ENCODE data around the gene RUFY4. TPM values are rescaled to one million over a fixed set of nuclear protein-coding genes. Genes with fewer than 3 reads are reported as not detected.

The RUFY4 gene
- total RNA-seq, 2 donors from 2014 or later = 0.77 TPM; not detected in 1

DNA sequence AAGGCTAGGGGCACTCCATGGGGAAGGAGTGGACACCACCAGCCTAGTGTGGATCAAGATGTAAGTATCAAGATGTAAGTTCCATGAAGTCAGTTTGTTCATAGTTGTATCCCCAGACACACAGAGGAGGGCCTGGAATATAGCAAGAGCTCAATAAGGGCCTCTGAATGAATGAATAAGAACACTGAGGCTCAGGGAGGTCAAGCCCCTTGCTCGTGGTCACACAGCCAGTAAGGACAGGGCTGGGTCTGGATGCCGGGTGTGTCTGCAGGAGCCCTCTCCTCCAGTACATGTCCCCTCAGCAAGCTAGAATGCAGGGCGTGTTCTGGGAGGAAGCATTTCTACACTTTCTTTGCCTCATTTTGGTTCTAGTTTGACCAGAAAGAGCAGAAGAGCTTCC is 2.9 kb downstream of the RUFY4 start:
- Mint-ChIP-seq H3K4me3 (no peak overlapping the region), H3K27ac (no peak overlapping the region), H3K27me3 (peaks cover 48% of the 10 kb centered on the region), H3K4me1 (peaks cover 13% of the 10 kb centered on the region), H3K36me3 (ENCODE audit: low read depth) (peaks cover 5% of the 10 kb centered on the region)
- no peaks in the 10 kb centered on the region for H3K9me3 ChIP-seq (ENCODE audit: control insufficient read depth, low read length, poor library complexity, severe bottlenecking)
- ATAC-seq (no peak), DNase-seq (no peak)

DNA sequence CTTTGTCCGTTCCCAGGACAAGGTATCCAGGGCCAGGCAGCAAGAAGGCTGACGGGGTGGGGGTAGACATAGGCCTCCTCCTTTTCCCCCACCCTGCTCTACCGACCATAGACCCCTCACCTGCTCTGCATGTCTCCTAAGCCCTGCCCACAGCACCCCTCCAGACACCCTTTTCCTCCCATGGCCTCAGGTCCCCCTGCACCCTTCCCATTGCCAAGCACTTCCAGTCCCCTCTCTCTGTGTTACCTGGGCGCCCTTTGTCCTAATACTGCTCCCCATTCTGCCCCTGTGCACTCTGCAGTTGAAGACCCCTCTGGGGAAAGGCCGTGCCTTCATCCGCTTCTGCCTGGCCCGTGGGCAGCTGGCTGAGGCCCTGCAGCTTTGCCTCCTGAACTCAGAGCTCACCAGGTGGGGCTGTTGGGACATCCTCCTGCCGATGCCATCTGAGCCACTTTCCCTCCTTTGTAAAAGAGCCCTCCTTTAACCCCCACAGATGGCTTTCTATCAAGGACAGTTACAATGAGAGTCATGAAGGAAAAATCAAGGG is 3.5 kb downstream of the RUFY4 start:
- no peak overlapping the region for H3K4me3 Mint-ChIP-seq
- H3K27ac Mint-ChIP-seq = no peak overlapping the region
- ATAC-seq = no peak
- H3K4me1 Mint-ChIP-seq = peaks cover 13% of the 10 kb centered on the region
- peaks cover 7% of the 10 kb centered on the region for H3K36me3 Mint-ChIP-seq (ENCODE audit: low read depth)
- H3K9me3 ChIP-seq (ENCODE audit: control insufficient read depth, low read length, poor library complexity, severe bottlenecking) = no peaks in the 10 kb centered on the region
- peaks cover 43% of the 10 kb centered on the region for H3K27me3 Mint-ChIP-seq
- no peak for DNase-seq

DNA sequence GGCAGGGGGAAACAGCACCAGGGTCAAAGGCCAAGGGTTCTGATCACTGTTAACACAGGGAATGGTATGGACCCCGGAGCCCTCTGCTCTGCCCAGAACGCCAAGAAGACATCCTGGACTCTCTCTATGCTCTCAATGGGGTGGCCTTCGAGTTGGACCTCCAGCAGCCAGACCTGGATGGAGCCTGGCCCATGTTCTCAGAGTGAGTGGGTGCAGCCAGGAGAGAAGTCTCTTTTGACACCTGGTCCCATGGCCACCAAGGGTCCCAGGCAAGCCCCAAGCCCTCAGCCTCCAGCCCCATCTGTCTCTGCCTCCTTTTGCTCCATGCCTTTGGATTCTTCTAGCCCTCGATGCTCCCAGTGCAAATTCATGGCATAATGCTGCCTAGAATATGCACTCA is 4.1 kb downstream of the RUFY4 start:
- Mint-ChIP-seq H3K36me3 (ENCODE audit: low read depth) (peaks cover 7% of the 10 kb centered on the region), H3K27me3 (peaks cover 38% of the 10 kb centered on the region), H3K4me3 (no peak overlapping the region), H3K4me1 (peaks cover 12% of the 10 kb centered on the region), H3K27ac (no peak overlapping the region)
- H3K9me3 ChIP-seq (ENCODE audit: control insufficient read depth, low read length, poor library complexity, severe bottlenecking) = no peaks in the 10 kb centered on the region
- no peak for DNase-seq
- no peak for ATAC-seq

DNA sequence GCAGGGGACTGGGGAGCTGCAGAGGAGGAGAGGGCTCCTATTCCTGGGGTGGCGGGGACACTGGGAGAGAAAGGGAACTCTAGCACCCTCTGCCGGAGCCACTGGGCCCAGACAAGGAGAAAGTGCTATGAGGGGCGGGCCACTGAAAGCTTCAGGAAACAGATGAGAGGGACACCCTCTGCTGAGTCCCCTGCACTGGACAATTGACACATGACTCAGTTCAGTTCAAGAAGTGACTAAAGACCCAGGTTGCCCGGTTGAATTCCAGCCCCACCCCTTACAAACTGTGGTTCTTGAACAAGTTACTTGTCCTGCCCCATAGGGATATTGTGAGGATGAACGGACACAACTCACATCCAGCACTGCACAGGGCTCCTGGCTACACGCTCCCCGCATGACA is 5.0 kb downstream of the RUFY4 start:
- Mint-ChIP-seq H3K36me3 (ENCODE audit: low read depth) (peaks cover 7% of the 10 kb centered on the region), H3K4me3 (no peak overlapping the region), H3K27me3 (peaks cover 32% of the 10 kb centered on the region), H3K27ac (no peak overlapping the region), H3K4me1 (peaks cover 6% of the 10 kb centered on the region)
- ATAC-seq = peak; percentile 48
- no peak for DNase-seq
- H3K9me3 ChIP-seq (ENCODE audit: control insufficient read depth, low read length, poor library complexity, severe bottlenecking) = no peaks in the 10 kb centered on the region

DNA sequence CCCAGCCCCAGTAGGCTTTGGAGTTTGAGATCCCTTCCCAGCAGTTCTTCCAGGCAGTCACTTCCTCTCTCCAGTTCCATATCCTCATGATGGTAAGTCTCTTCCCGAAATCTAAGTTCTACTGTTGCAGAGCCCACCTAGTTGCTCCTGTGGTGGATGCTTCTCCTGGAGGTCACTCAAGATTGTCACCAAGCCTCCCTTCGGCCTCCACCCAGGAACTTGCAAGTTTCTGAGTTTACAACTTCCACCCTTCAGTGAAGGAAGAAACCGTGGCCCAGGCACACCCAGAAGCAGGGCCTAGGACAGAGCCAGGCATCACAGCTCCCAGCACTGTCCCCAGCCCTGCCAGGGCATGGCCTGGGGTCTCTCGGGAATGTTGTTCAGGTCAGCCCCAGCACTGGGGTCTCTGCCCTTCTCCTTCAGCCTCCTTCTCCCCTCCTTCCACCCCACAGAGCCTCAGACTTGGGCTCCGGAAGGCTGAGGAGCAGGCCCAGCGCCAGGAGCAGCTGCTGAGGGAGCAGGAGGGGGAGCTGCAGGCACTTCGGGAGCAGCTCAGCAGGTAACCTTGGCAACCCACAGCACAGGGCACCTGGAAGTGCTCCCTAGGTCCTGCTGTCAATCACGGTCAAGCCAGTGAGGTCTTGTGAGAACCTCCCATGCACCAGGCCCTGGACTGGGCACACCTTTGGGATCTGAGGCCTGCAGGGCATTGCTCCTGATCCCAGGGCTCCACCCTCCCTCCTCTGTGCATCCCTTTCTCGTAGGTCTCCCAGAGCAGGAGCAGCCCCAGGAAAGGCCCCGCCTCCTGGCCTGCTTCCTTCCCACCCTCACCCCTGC is 7.1 kb downstream of the RUFY4 start:
- H3K27ac Mint-ChIP-seq = no peak overlapping the region
- peaks cover 7% of the 10 kb centered on the region for H3K36me3 Mint-ChIP-seq (ENCODE audit: low read depth)
- ATAC-seq = no peak
- H3K4me1 Mint-ChIP-seq = peaks cover 5% of the 10 kb centered on the region
- no peak overlapping the region for H3K4me3 Mint-ChIP-seq
- peaks cover 39% of the 10 kb centered on the region for H3K27me3 Mint-ChIP-seq
- H3K9me3 ChIP-seq (ENCODE audit: control insufficient read depth, low read length, poor library complexity, severe bottlenecking) = no peaks in the 10 kb centered on the region
- DNase-seq = no peak

DNA sequence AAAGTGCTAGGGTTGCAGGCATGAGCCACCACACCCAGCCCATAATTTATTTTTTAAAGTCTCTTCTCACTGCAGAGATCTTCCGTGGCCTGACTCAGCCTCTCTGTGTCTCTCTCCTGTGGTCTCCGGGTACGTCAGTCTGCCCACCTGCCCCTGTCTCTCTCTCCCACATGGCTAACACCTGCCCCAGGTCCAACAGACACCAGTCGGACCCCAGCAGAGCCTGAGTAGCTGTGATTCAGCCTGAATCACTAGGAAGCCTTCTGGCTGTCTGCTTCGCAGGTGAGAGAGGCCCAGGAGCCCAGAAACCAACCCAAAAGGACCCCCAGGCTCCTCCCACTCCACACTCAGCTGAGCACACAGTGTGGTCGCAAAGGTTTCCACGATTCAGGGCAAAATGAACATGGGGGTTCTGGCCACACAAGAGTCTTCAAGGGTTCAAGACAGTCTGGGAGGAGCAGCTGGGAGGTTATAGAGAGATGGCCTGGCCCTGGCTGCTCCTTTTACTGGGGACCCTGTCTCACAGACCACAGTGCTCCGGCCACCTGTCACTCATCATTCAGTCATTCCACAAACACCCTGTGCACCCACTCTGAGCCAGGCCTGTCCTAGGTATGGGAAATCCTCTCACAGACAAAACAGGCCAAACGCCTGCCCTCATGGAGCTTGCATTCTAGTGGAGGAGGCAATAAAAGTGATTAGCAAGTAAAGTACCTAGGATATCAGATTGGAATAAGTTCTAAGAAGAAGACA is 8.6 kb downstream of the RUFY4 start:
- Mint-ChIP-seq H3K27me3 (peaks cover 31% of the 10 kb centered on the region), H3K4me1 (peaks cover 5% of the 10 kb centered on the region), H3K36me3 (ENCODE audit: low read depth) (peaks cover 4% of the 10 kb centered on the region), H3K27ac (peak overlapping the region; percentile 3), H3K4me3 (no peak overlapping the region)
- DNase-seq (no peak), ATAC-seq (no peak)
- no peaks in the 10 kb centered on the region for H3K9me3 ChIP-seq (ENCODE audit: control insufficient read depth, low read length, poor library complexity, severe bottlenecking)

DNA sequence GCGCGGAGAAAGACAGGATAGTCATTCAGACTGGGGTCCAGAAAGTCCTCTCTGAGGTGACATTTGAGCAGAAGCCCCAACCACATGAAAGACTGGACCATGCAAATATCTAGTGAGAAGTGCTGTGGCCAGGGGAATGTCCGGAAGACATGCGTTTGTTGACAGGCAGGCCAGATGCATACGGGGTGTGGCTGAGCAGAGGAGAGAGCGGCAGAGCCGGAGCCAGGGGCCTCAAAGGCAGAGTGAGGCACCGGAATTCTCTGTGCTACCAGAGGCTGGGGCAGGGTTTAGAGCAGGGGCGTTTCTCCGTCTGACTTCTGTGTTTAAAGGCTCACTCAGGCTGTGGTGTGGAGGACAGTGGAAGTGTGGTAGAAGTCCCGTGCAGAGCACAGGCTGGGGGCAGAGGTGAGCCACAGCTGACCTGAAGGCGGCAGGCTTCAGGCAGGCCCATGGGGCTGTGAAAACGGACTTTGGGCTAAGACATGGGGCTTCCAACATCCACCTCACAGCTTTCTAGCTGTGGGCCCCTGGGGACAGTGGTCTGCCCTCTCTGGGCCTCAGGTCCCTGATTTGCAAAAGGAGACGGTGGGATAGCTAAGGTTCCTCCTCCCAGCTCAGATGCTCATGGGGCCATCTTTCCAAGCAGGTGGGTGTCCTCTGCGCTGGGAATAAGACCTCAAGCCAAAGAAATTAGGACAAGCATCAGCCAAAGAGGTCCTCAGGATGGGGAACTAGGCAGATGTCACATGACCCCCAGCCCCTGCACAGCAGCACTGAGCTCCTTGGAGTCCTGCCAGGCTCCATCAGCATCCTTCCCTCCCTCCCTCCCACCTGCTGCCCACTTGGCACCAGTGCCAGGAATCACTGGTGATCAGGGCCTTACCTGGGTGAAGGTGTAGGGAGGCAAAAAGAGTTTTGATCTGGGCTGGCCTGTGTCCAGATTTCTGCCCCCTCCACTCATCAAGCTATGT is 11.2 kb downstream of the RUFY4 start:
- H3K4me3 Mint-ChIP-seq = no peak overlapping the region
- no peak for ATAC-seq
- no peak for DNase-seq
- H3K4me1 Mint-ChIP-seq = peaks cover 3% of the 10 kb centered on the region
- H3K27ac Mint-ChIP-seq = no peak overlapping the region
- H3K9me3 ChIP-seq (ENCODE audit: control insufficient read depth, low read length, poor library complexity, severe bottlenecking) = no peaks in the 10 kb centered on the region
- H3K27me3 Mint-ChIP-seq = peaks cover 13% of the 10 kb centered on the region
- peaks cover 4% of the 10 kb centered on the region for H3K36me3 Mint-ChIP-seq (ENCODE audit: low read depth)

DNA sequence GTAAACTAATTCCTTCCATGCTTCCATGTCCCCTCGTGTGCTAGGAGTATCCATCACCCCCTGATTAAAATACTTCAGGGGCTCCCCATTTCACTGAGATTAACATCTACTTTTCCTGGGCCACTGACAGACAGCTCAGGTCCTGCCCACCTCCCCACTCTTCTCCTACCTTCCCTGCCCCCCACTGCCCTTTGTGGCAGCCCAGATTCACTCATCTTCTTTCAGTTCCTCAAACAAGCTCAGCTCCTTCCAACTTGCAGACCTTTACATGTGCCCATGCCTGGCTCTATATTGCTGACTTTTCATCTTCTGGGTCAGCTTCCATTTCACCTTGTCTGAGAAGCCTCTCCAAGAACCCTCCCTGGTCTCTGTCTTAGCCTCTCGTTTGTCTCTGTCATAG is 12.0 kb downstream of the RUFY4 start:
- Mint-ChIP-seq H3K4me1 (peaks cover 3% of the 10 kb centered on the region), H3K27ac (no peak overlapping the region), H3K36me3 (ENCODE audit: low read depth) (peaks cover 4% of the 10 kb centered on the region), H3K4me3 (no peak overlapping the region), H3K27me3 (peaks cover 10% of the 10 kb centered on the region)
- no peak for DNase-seq
- no peaks in the 10 kb centered on the region for H3K9me3 ChIP-seq (ENCODE audit: control insufficient read depth, low read length, poor library complexity, severe bottlenecking)
- no peak for ATAC-seq

DNA sequence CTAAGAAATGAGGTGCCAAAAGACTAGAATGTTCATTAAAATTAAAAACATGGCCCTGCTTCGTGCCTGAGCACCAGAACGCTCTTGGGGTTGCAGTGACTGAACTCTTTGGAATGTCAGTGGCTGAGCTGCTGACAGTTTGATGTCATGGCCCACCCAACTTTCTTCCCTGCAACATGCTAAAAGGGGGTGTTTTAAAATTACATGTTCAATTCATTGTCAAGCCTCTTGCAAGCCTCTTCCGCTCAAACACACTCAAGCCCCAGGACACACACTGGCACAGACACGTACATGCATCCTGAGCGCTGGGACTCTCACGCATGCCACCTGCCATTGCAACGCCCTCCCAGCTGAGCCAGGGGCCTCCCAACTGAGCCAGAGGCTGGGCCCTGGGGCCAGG is 12.6 kb downstream of the RUFY4 start:
- DNase-seq (no peak), ATAC-seq (no peak)
- H3K4me1 Mint-ChIP-seq = peaks cover 3% of the 10 kb centered on the region
- no peak overlapping the region for H3K27ac Mint-ChIP-seq
- H3K4me3 Mint-ChIP-seq = no peak overlapping the region
- H3K9me3 ChIP-seq (ENCODE audit: control insufficient read depth, low read length, poor library complexity, severe bottlenecking) = no peaks in the 10 kb centered on the region
- H3K36me3 Mint-ChIP-seq (ENCODE audit: low read depth) = peaks cover 4% of the 10 kb centered on the region
- peaks cover 10% of the 10 kb centered on the region for H3K27me3 Mint-ChIP-seq

DNA sequence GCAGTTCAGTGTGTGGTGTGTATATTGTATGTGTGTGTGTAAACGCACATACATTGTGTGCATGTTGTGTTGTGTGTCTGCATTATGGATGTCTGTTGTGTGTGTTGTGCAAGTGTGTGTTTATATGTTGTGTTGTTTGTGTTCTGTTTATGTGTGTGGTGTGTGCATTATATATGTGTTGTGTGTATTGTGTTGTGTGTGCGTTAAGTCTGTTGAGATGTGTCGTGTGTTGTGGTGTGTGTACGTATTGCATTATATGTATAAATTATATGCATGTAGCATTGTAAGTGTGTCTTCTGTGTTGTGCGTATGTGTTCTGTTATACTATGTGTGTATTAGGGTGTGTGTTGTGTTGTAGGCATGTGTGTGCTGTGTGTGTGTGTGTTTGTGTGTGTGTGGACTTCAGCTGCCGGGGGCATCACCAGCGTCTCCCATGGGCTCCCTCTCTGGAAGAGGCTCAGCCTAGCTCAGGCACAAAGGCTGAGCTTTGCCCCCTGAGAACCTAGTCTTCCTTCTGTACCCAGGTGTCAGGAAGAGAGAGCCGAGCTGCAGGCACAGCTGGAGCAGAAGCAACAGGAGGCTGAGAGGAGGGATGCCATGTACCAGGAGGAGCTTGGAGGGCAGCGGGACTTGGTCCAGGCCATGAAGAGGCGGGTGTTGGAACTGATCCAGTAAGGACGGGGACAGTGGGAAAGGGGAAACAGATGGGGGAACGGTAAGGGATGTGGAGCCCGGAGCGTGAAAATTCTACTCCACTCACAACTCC is 13.7 kb downstream of the RUFY4 start:
- Mint-ChIP-seq H3K36me3 (ENCODE audit: low read depth) (peaks cover 2% of the 10 kb centered on the region), H3K4me1 (peaks cover 3% of the 10 kb centered on the region), H3K4me3 (no peak overlapping the region), H3K27me3 (peaks cover 10% of the 10 kb centered on the region), H3K27ac (no peak overlapping the region)
- DNase-seq (no peak), ATAC-seq (no peak)
- no peaks in the 10 kb centered on the region for H3K9me3 ChIP-seq (ENCODE audit: control insufficient read depth, low read length, poor library complexity, severe bottlenecking)

DNA sequence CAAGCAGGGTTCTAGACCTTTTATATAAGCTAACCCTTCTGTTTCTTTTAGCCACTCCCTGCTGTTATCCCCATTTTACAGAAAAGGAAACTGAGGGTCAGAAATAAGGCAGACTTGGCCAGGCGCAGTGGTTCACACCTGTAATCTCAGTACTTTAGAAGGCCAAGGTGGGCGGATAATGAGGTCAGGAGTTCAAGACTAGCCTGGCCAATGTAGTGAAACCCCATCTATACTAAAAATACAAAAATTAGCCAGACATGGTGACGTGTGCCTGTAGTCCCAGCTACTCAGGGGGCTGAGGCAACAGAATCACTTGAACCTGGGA is 14.3 kb downstream of the RUFY4 start:
- peaks cover 10% of the 10 kb centered on the region for H3K27me3 Mint-ChIP-seq
- ATAC-seq = no peak
- DNase-seq = no peak
- H3K9me3 ChIP-seq (ENCODE audit: control insufficient read depth, low read length, poor library complexity, severe bottlenecking) = no peaks in the 10 kb centered on the region
- H3K36me3 Mint-ChIP-seq (ENCODE audit: low read depth) = peaks cover 2% of the 10 kb centered on the region
- H3K4me3 Mint-ChIP-seq = no peak overlapping the region
- peaks cover 3% of the 10 kb centered on the region for H3K4me1 Mint-ChIP-seq
- no peak overlapping the region for H3K27ac Mint-ChIP-seq

DNA sequence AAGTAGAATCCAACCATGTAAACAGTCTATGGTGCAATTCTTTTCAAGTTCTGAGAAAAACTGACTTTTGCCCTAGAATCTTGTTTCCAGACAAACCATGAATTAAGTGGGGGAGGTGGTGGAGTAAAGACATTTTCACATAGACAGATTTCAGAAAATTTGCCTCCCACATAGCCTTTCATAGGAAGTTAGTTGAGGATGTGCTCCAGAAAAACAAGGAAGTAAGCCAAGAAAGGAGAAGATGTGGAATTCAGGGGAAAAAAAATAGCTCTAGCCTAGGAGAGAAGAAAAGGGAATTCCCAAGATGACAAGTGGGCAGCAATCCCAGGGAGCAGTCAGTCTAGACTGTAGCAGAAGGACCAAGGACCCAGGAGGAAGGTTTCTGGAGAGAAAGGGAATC is 17.4 kb downstream of the RUFY4 start:
- Mint-ChIP-seq H3K27me3 (no peaks in the 10 kb centered on the region), H3K4me1 (no peaks in the 10 kb centered on the region), H3K4me3 (no peak overlapping the region), H3K27ac (no peak overlapping the region), H3K36me3 (ENCODE audit: low read depth) (no peaks in the 10 kb centered on the region)
- ATAC-seq = no peak
- DNase-seq = no peak
- no peaks in the 10 kb centered on the region for H3K9me3 ChIP-seq (ENCODE audit: control insufficient read depth, low read length, poor library complexity, severe bottlenecking)
